Thoracic aorta (tissue), 2 donors: ENCODE results near the gene NDC1. TPM values are rescaled to one million over a fixed set of nuclear protein-coding genes. Genes with fewer than 3 reads are reported as not detected.
A peak's percentile ranks its signal among the peaks of the same experiment; 100 is the strongest.

ENCODE experiments used
- ATAC-seq: fragments of 150-250 bp; one replicate; pipeline ENCODE4 v1.8.0; 2017; ENCODE audit warnings: low read depth; ENCODE audit not compliant: insufficient number of reproducible peaks, low FRiP score
- DNase-seq: peaks from one replicate; pipeline ENCODE4 v3.0.0-alpha.2; 2020; ENCODE audit warnings: low spot score
- H3K27ac ChIP-seq, 2 donors: fragments of 200-600 bp; sonication (generic); 1 replicate in 1 of 2; 2 replicates in 1 of 2; pipeline ENCODE4 v1.5.1; 2016; ENCODE audit warnings: mild to moderate bottlenecking in 2 of 2, moderate library complexity in 2 of 2
- H3K27me3 ChIP-seq: fragments of 200-600 bp; sonication (generic); replicated peaks from 2 replicates; pipeline ENCODE4 v1.6.0; 2016; ENCODE audit warnings: mild to moderate bottlenecking; ENCODE audit not compliant: insufficient read depth
- H3K36me3 ChIP-seq: fragments of 200-600 bp; sonication (generic); one replicate; pipeline ENCODE4 v1.5.1; 2016
- H3K4me1 ChIP-seq, 2 donors: fragments of 200-600 bp; sonication (generic); 1 replicate in 1 of 2; 2 replicates in 1 of 2; pipeline versions ENCODE4 v1.5.1 to v1.6.0; 2016; ENCODE audit warnings: low read depth in 2 of 2, mild to moderate bottlenecking in 1 of 2; ENCODE audit not compliant: control insufficient read depth in 1 of 2
- H3K4me3 ChIP-seq: fragments of 200-600 bp; sonication (generic); 2 replicates; pipeline ENCODE4 v1.5.1; 2016; ENCODE audit warnings: mild to moderate bottlenecking
- H3K9me3 ChIP-seq: fragments of 200-600 bp; sonication (generic); 2 replicates; pipeline ENCODE4 v1.5.1; 2016
- CTCF ChIP-seq: fragments of 200-600 bp; sonication (generic); IDR thresholded peaks from one replicate; pipeline ENCODE4 v1.5.1; 2019; ENCODE audit warnings: antibody characterized with exemption
- total RNA-seq, 2 donors: library from RNA; depleted of rRNA; stranded (reverse); fragments of >200 nt; gene quantifications; one replicate each; pipeline versions ENCODE4 v1.1.0 to v1.2.3, GENCODE V29; 2016

The NDC1 gene
- total RNA-seq, 2 donors from 2014 or later = 4.2 to 14.6 TPM

- no peak overlapping the region for H3K27ac ChIP-seq
- ATAC-seq = no peak
- no peak for DNase-seq
- peaks cover 47% of the 10 kb centered on the region for H3K36me3 ChIP-seq
- H3K9me3 ChIP-seq = no peaks in the 10 kb centered on the region
- H3K4me1 ChIP-seq = no peaks in the 10 kb centered on the region
- TF ChIP-seq CTCF = no peak
- no peak overlapping the region for H3K4me3 ChIP-seq
- no peaks in the 10 kb centered on the region for H3K27me3 ChIP-seq
These were observed 33.1 kb upstream of the NDC1 start for GRCh38 chr1:53871221-53871620.

- ATAC-seq (no peak), DNase-seq (no peak)
- Histone ChIP-seq H3K4me1 (no peaks in the 10 kb centered on the region), H3K4me3 (no peak overlapping the region), H3K9me3 (no peaks in the 10 kb centered on the region), H3K36me3 (peaks cover 42% of the 10 kb centered on the region), H3K27me3 (no peaks in the 10 kb centered on the region), H3K27ac (no peak overlapping the region)
- TF ChIP-seq CTCF = no peak
These were observed 31.5 kb upstream of the NDC1 start for GRCh38 chr1:53869454-53870117.

- Histone ChIP-seq H3K9me3 (no peaks in the 10 kb centered on the region), H3K27me3 (no peaks in the 10 kb centered on the region), H3K27ac (no peak overlapping the region), H3K36me3 (peaks cover 42% of the 10 kb centered on the region), H3K4me3 (no peak overlapping the region), H3K4me1 (no peaks in the 10 kb centered on the region)
- ATAC-seq = no peak
- no peak for TF ChIP-seq CTCF
- no peak for DNase-seq
These were observed 30.5 kb upstream of the NDC1 start for GRCh38 chr1:53868565-53868964.

- ATAC-seq (no peak), DNase-seq (no peak)
- Histone ChIP-seq H3K4me3 (no peak overlapping the region), H3K4me1 (no peaks in the 10 kb centered on the region), H3K27ac (no peak overlapping the region), H3K9me3 (no peaks in the 10 kb centered on the region), H3K36me3 (peaks cover 35% of the 10 kb centered on the region), H3K27me3 (no peaks in the 10 kb centered on the region)
- TF ChIP-seq CTCF = no peak
These were observed 24.4 kb upstream of the NDC1 start for GRCh38 chr1:53862507-53862906.

GRCh38 chr1:53860967-53861411 is 22.9 kb upstream of the NDC1 start:
- Histone ChIP-seq H3K27me3 (no peaks in the 10 kb centered on the region), H3K36me3 (peaks cover 41% of the 10 kb centered on the region), H3K4me3 (no peak overlapping the region), H3K27ac (no peak overlapping the region), H3K4me1 (no peaks in the 10 kb centered on the region), H3K9me3 (no peaks in the 10 kb centered on the region)
- DNase-seq = no peak
- ATAC-seq = no peak
- peak; percentile 50 for TF ChIP-seq CTCF
